DOHH2 (cell line): ENCODE data around the gene ORC3.
"Not testable (repeated sequence)": the region's sequence is repeated elsewhere in the genome, so short reads cannot be mapped to it uniquely, and the experiment has no call there.

Experiments used
- H3F3A ChIP-seq: fragments of 200-600 bp; sonication (generic), shearing (Covaris generic); 2 replicates; pipeline ENCODE4 v1.6.0; 2016; ENCODE audit warnings: antibody characterized with exemption, mild to moderate bottlenecking; ENCODE audit not compliant: control insufficient read depth, insufficient read depth
- H3K27ac ChIP-seq: fragments of 200-600 bp; sonication (generic); 2 replicates; pipeline ENCODE4 v1.5.1; 2014; ENCODE audit warnings: low read depth, mild to moderate bottlenecking, low read length, moderate library complexity
- H3K27me3 ChIP-seq: fragments of 200-600 bp; sonication (generic); 2 replicates; pipeline ENCODE4 v1.6.1; 2014; ENCODE audit warnings: mild to moderate bottlenecking, low read length, mixed read lengths; ENCODE audit not compliant: control insufficient read depth
- H3K36me3 ChIP-seq: fragments of 200-600 bp; sonication (generic); 2 replicates; pipeline ENCODE4 v1.6.1; 2014; ENCODE audit warnings: mild to moderate bottlenecking, low read length, moderate library complexity, mixed read lengths; ENCODE audit not compliant: control insufficient read depth
- H3K4me1 ChIP-seq: fragments of 200-600 bp; sonication (generic); 2 replicates; pipeline ENCODE4 v1.6.1; 2014; ENCODE audit warnings: mild to moderate bottlenecking, low read length, mixed read lengths; ENCODE audit not compliant: control insufficient read depth
- H3K4me2 ChIP-seq: fragments of 200-600 bp; sonication (generic); 2 replicates; pipeline ENCODE4 v1.6.0; 2014; ENCODE audit warnings: mild to moderate bottlenecking, low read length, moderate library complexity
- H3K4me3 ChIP-seq: fragments of 200-600 bp; sonication (generic); 2 replicates; pipeline ENCODE4 v1.5.1; 2014; ENCODE audit warnings: mild to moderate bottlenecking, low read length, mixed read lengths
- H3K79me2 ChIP-seq: fragments of 200-600 bp; sonication (generic); 2 replicates; pipeline ENCODE4 v1.6.1; 2014; ENCODE audit warnings: mild to moderate bottlenecking, low read length, mixed read lengths; ENCODE audit not compliant: control insufficient read depth
- H3K9me2 ChIP-seq: fragments of 200-600 bp; sonication (generic); replicated peaks from 2 replicates; pipeline ENCODE4 v1.6.1; 2014; ENCODE audit warnings: mild to moderate bottlenecking, low read length, mixed read lengths; ENCODE audit not compliant: control insufficient read depth
- H3K9me3 ChIP-seq: fragments of 200-600 bp; sonication (generic); 2 replicates; pipeline ENCODE4 v1.6.1; 2014; ENCODE audit warnings: antibody characterized with exemption, low read length, mixed read lengths; ENCODE audit not compliant: control insufficient read depth, insufficient read depth
- H4K20me1 ChIP-seq: fragments of 200-600 bp; sonication (generic); 2 replicates; pipeline ENCODE4 v1.6.0; 2014; ENCODE audit warnings: low read depth, mild to moderate bottlenecking, antibody characterized with exemption, low read length, moderate library complexity; ENCODE audit not compliant: control insufficient read depth, insufficient read depth
- CTCF ChIP-seq: fragments of 200-600 bp; sonication (generic); IDR thresholded peaks from one replicate; pipeline ENCODE4 v1.5.1; 2014; ENCODE audit warnings: antibody characterized with exemption, mild to moderate bottlenecking, low read depth, low read length; ENCODE audit not compliant: poor library complexity, severe bottlenecking
- EZH2phosphoT487 ChIP-seq: fragments of 200-600 bp; sonication (generic); IDR thresholded peaks from 2 replicates; pipeline ENCODE4 v1.6.1; 2017; ENCODE audit warnings: borderline replicate concordance, mild to moderate bottlenecking, antibody characterized with exemption, low read length, moderate library complexity, mixed read lengths

The ORC3 gene

GRCh38 chr6:87706187-87706966, 116.4 kb downstream of the ORC3 start:
- Histone ChIP-seq H3K27ac (no peak overlapping the region), H3K27me3 (no peaks in the 10 kb centered on the region), H3K4me1 (peaks cover 40% of the 10 kb centered on the region), H3K36me3 (peaks cover 6% of the 10 kb centered on the region), H3K9me3 (no peaks in the 10 kb centered on the region), H3K4me2 (no peak overlapping the region), H3K4me3 (no peak overlapping the region), H3K9me2 (no peaks in the 10 kb centered on the region), H4K20me1 (no peaks in the 10 kb centered on the region), H3K79me2 (peaks cover 10% of the 10 kb centered on the region), H3F3A (peaks cover 9% of the 10 kb centered on the region)
- no peak for TF ChIP-seq EZH2phosphoT487
- no peak for TF ChIP-seq CTCF

DNA sequence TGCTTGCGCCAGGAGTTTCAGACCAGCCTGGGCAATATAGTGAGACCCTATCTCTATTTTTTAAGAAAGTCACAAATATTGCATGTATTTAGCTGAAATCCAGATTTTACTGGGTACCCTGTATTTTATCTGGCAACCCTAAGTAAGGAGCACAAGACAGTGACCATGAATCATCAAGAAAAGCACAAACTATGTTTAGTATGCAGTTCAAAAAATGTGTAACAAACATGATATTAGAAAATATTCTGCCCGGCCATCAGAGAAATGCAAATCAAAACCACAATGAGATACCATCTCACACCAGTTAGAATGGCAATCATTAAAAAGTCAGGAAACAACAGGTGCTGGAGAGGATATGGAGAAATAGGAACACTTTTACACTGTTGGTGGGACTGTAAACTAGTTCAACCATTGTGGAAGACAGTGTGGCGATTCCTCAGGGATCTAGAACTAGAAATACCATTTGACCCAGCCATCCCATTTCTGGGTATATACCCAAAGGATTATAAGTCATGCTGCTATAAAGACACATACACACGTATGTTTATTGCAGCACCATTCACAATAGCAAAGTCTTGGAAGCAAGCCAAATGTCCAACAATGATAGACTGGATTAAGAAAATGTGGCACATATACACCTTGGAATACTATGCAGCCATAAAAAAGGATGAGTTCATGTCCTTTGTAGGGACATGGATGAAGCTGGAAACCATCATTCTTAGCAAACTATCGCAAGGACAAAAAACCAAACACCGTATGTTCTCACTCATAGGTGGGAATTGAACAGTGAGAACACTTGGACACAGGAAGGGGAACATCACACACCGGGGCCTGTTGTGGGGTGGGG, 118.9 kb downstream of the ORC3 start:
- not testable (repeated sequence) for H3K9me3 ChIP-seq, H3K36me3 ChIP-seq, H3K4me2 ChIP-seq, H4K20me1 ChIP-seq, H3K4me3 ChIP-seq, H3K79me2 ChIP-seq, H3K27me3 ChIP-seq, H3F3A ChIP-seq, H3K9me2 ChIP-seq, H3K27ac ChIP-seq
- H3K4me1 ChIP-seq, result peaks cover 33% of the 10 kb centered on the region

DNA sequence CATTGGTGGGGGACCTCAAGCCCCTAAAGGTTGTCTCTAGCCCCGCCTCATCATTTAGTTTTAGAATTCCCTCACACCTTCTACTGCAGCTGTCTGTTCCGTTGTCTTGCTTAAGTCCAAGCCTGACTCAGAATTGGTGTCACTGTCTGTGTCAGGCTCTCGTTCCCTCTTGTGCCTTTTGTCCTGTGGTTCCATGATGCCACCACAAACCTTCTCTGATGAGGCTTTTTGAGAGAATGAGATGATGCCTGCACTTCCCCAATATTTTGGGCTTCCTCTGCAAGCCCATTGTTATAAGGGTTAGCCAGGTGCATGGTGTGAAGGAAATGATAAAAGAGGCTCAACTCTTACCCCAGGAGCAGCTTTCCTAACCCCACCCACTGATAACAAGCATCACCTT, 120.2 kb downstream of the ORC3 start:
- no peaks in the 10 kb centered on the region for H3K79me2 ChIP-seq
- no peaks in the 10 kb centered on the region for H3K9me3 ChIP-seq
- H3F3A ChIP-seq, result no peaks in the 10 kb centered on the region
- H3K9me2 ChIP-seq, result no peaks in the 10 kb centered on the region
- H4K20me1 ChIP-seq, result no peaks in the 10 kb centered on the region
- no peak overlapping the region for H3K27ac ChIP-seq
- no peaks in the 10 kb centered on the region for H3K36me3 ChIP-seq
- no peak overlapping the region for H3K4me3 ChIP-seq
- H3K4me1 ChIP-seq, result peaks cover 29% of the 10 kb centered on the region
- TF ChIP-seq EZH2phosphoT487 (no peak), CTCF (no peak)
- no peaks in the 10 kb centered on the region for H3K27me3 ChIP-seq
- H3K4me2 ChIP-seq, result no peak overlapping the region

- H3F3A ChIP-seq, H4K20me1 ChIP-seq, H3K4me3 ChIP-seq, H3K79me2 ChIP-seq, H3K4me2 ChIP-seq, H3K36me3 ChIP-seq, H3K27ac ChIP-seq, H3K9me2 ChIP-seq, H3K27me3 ChIP-seq, H3K9me3 ChIP-seq: not testable (repeated sequence)
- peaks cover 13% of the 10 kb centered on the region for H3K4me1 ChIP-seq
Measured at GRCh38 chr6:87712713-87713112, 122.8 kb downstream of the ORC3 start.
